Brain pericyte (primary cell): Measurements from ENCODE around the gene FMNL2.

ENCODE experiments used
- DNase-seq: peaks from one replicate; pipeline ENCODE4 v3.0.0-alpha.2; 2012; ENCODE audit warnings: low read depth, low spot score

FMNL2 gene

GRCh38 chr2:152339556-152340286 is 4.7 kb downstream of the FMNL2 start:
- no peak for DNase-seq

- no peak for DNase-seq
Observed at GRCh38 chr2:152342259-152343046, 7.5 kb downstream of the FMNL2 start.

- DNase-seq = no peak
Observed at GRCh38 chr2:152343426-152343825, 8.5 kb downstream of the FMNL2 start.

GRCh38 chr2:152344579-152345195 is 9.7 kb downstream of the FMNL2 start:
- DNase-seq = no peak

- no peak for DNase-seq
Observed at GRCh38 chr2:152347076-152347475, 12.1 kb downstream of the FMNL2 start.

GRCh38 chr2:152348388-152348787 is 13.4 kb downstream of the FMNL2 start:
- DNase-seq = no peak

GRCh38 chr2:152349416-152349815 is 14.4 kb downstream of the FMNL2 start:
- DNase-seq = no peak

GRCh38 chr2:152350155-152350679 is 15.2 kb downstream of the FMNL2 start:
- no peak for DNase-seq

GRCh38 chr2:152352616-152353015 is 17.6 kb downstream of the FMNL2 start:
- no peak for DNase-seq

- DNase-seq = no peak
Observed at GRCh38 chr2:152353364-152353763, 18.4 kb downstream of the FMNL2 start.

GRCh38 chr2:152354069-152354755 is 19.2 kb downstream of the FMNL2 start:
- no peak for DNase-seq

GRCh38 chr2:152354909-152355308 is 19.9 kb downstream of the FMNL2 start:
- DNase-seq = no peak

GRCh38 chr2:152355409-152355831 is 20.4 kb downstream of the FMNL2 start:
- no peak for DNase-seq

- no peak for DNase-seq
Observed at GRCh38 chr2:152359573-152360363, 24.8 kb downstream of the FMNL2 start.

- no peak for DNase-seq
Observed at GRCh38 chr2:152363936-152364335, 29.0 kb downstream of the FMNL2 start.

GRCh38 chr2:152367547-152368390 is 32.8 kb downstream of the FMNL2 start:
- peak; percentile 24 for DNase-seq

- DNase-seq = peak; percentile 38
Observed at GRCh38 chr2:152369176-152369860, 34.3 kb downstream of the FMNL2 start.

GRCh38 chr2:152370783-152371182 is 35.8 kb downstream of the FMNL2 start:
- DNase-seq = no peak

GRCh38 chr2:152372438-152372984 is 37.5 kb downstream of the FMNL2 start:
- DNase-seq = no peak
